HEK293T (cell line): ENCODE data around the gene AGMO.
"Not testable (repeated sequence)": the region's sequence is repeated elsewhere in the genome, so short reads cannot be mapped to it uniquely, and the experiment has no call there.

ENCODE experiments used
- CTCF ChIA-PET: fragments of 350-600 bp; formaldehyde crosslinking; extraction: SDS; loops from one replicate; lab custom pipeline; 2021; ENCODE audit warnings: antibody characterized with exemption, inconsistent platforms; lab: Yijun Ruan, JAX
- POLR2A ChIA-PET: fragments of 350-600 bp; formaldehyde crosslinking; extraction: SDS; loops from one replicate; lab custom pipeline; 2020; ENCODE audit warnings: antibody characterized with exemption, inconsistent platforms; lab: Yijun Ruan, JAX
- DNase-seq: peaks from one replicate; pipeline ENCODE4 v3.0.0; 2012; ENCODE audit warnings: mixed read lengths; ENCODE audit errors: extremely low spot score
- ARNT ChIP-seq: fragments of 450-650 bp; IDR thresholded peaks from 2 replicates; pipeline ENCODE4 v1.6.1; 2017; ENCODE audit warnings: mild to moderate bottlenecking
- BHLHE40 ChIP-seq: fragments of 450-650 bp; IDR thresholded peaks from 2 replicates; pipeline ENCODE4 v1.6.1; 2016; ENCODE audit warnings: mild to moderate bottlenecking, moderate library complexity, borderline replicate concordance
- CTBP1 ChIP-seq: fragments of 450-650 bp; IDR thresholded peaks from 2 replicates; pipeline ENCODE4 v1.6.1; 2016; ENCODE audit warnings: borderline replicate concordance
- ELF4 ChIP-seq: fragments of 450-650 bp; IDR thresholded peaks from 2 replicates; pipeline ENCODE4 v1.6.1; 2017; ENCODE audit warnings: antibody characterized with exemption
- FOXA1 ChIP-seq: fragments of 450-650 bp; IDR thresholded peaks from 2 replicates; pipeline ENCODE4 v1.6.1; 2016; ENCODE audit warnings: mild to moderate bottlenecking
- FOXK2 ChIP-seq: fragments of 450-650 bp; IDR thresholded peaks from 2 replicates; pipeline ENCODE4 v1.6.1; 2016; ENCODE audit warnings: mild to moderate bottlenecking
- FOXM1 ChIP-seq: fragments of 450-650 bp; IDR thresholded peaks from 2 replicates; pipeline ENCODE4 v1.6.1; 2017; ENCODE audit warnings: mild to moderate bottlenecking, borderline replicate concordance
- HDGF ChIP-seq: fragments of 450-650 bp; IDR thresholded peaks from 2 replicates; pipeline ENCODE4 v1.6.1; 2017; ENCODE audit warnings: antibody characterized with exemption, borderline replicate concordance
- L3MBTL2 ChIP-seq: fragments of 450-650 bp; conservative IDR thresholded peaks from 2 replicates; pipeline ENCODE4 v1.6.1; 2016; ENCODE audit warnings: mild to moderate bottlenecking
- LEF1 ChIP-seq: fragments of 450-650 bp; IDR thresholded peaks from 2 replicates; pipeline ENCODE4 v1.6.1; 2017; ENCODE audit warnings: mild to moderate bottlenecking, borderline replicate concordance
- NFRKB ChIP-seq: fragments of 450-650 bp; IDR thresholded peaks from 2 replicates; pipeline ENCODE4 v1.6.1; 2016; ENCODE audit warnings: mild to moderate bottlenecking, moderate library complexity
- SP1 ChIP-seq: fragments of 450-650 bp; IDR thresholded peaks from 2 replicates; pipeline ENCODE4 v1.6.1; 2017
- SUZ12 ChIP-seq: fragments of 450-650 bp; IDR thresholded peaks from 2 replicates; pipeline ENCODE4 v1.6.1; 2016; ENCODE audit warnings: mild to moderate bottlenecking
- TARDBP ChIP-seq: fragments of 450-650 bp; IDR thresholded peaks from 2 replicates; pipeline ENCODE4 v1.6.1; 2016
- ZNF384 ChIP-seq: fragments of 450-650 bp; IDR thresholded peaks from 2 replicates; pipeline ENCODE4 v1.6.1; 2016
- TF ChIP-seq, protein P1 (sequence below): fragments of 450-650 bp; IDR thresholded peaks from 2 replicates; pipeline ENCODE4 v1.6.1; 2016

The AGMO gene

DNA sequence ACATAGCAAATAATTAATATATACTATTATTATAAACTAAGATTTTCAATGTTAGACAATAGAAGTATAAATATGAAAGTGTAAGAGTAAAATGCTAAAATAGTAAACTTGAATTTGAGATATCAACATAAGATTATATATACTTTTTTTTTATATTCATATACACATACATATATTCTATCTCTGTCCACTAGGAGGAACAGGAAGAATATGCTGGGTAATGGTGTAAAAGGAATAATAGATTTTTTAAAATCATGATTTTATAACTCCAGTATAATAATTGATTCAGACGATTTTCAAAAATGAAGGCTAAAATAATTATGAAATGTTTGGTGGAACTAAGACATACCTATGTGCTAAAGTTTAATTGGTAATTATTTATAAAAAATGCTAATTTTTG, 37.7 kb downstream of the AGMO start:
- ChIA-PET POLR2A (no interaction called here), CTCF (no interaction called here)
- TF ChIP-seq CTBP1: no peak
- DNase-seq: no peak

DNA sequence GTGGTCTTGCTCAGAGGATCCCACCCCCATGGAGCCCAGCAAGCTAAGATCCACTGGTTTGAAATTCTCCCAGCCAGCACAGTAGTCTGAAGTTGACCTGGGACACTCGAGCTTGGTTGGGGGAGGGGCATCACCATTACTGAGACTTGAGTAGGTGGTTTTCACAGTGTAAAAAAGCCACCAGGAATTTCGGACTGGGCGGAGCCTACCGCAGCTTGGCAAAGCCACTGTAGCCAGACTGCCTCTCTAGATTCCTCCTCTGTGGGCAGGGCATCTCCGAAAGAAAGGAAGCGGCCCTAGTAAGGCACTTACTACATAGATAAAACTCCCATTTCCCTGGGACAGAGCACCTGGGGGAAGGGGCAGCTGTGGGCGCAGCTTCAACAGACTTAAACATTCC, 44.0 kb downstream of the AGMO start:
- DNase-seq, CTCF ChIA-PET, POLR2A ChIA-PET: not testable (repeated sequence)

DNA sequence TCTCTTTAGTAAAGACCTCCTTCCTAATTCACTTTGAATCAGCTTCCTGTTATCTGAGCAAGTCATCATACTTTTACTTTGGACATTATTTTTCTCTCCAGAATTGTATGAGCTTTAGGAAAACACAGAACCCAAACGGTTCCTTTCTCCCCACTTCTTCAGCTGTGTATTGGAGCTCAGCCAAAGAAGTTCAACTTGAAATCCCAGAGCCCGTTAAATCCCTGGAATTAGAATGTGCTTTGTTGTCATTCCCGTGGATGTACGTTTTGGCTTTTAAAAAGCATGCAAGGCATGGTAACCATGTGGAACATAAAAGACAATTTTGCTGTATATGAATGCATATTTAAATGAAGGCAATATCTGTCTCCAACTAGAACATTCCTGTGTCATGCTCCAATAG, 46.6 kb downstream of the AGMO start:
- POLR2A ChIA-PET: no interaction called here
- CTCF ChIA-PET: no interaction called here
- TF ChIP-seq, protein P1, sequence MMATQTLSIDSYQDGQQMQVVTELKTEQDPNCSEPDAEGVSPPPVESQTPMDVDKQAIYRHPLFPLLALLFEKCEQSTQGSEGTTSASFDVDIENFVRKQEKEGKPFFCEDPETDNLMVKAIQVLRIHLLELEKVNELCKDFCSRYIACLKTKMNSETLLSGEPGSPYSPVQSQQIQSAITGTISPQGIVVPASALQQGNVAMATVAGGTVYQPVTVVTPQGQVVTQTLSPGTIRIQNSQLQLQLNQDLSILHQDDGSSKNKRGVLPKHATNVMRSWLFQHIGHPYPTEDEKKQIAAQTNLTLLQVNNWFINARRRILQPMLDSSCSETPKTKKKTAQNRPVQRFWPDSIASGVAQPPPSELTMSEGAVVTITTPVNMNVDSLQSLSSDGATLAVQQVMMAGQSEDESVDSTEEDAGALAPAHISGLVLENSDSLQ: no peak
- TF ChIP-seq FOXM1: no peak
- DNase-seq: no peak

DNA sequence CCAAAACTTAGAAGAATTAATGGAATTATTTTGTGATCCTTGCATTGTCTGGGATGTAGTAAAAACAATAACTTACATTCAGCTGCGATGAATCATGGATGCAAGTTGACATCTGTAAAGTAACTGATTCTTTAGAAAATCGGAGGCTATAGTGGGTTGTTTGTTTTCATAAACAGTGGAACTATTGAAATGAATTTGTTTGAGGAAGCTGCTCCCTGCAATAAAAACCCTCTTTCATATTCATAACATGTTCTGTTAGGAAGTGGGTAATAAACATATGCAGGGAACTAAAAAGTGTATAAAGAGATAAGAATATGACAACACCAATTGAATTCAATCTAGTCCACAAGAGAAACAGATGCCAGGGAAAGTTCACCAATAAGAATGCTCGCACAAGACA, 53.6 kb downstream of the AGMO start:
- no peak for DNase-seq
- POLR2A ChIA-PET: no interaction called here
- TF ChIP-seq CTBP1 (no peak), SP1 (no peak)
- CTCF ChIA-PET: no interaction called here

DNA sequence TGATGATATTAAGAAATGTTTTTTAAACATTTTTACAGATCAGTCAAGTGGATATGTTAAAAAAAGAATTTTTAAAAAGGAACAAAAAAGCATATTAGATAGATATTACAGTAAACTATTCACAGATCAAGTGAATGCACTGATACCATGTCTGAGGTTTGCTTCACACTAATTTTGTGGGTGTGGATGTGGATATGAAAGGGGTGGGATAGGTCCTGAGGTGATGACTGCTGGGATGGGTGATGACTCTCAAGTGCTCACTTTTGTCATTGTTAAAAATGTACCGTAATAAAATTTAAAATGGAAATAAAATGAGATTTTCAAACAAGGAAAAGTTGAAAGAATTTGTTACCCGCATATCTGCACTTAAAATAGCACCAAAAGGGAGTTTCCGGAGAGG, 54.1 kb downstream of the AGMO start:
- POLR2A ChIA-PET: no interaction called here
- TF ChIP-seq HDGF (no peak), ELF4 (no peak), TARDBP (no peak), FOXK2 (no peak), L3MBTL2 (no peak), LEF1 (no peak), BHLHE40 (no peak), FOXA1 (no peak)
- no peak for DNase-seq
- CTCF ChIA-PET: no interaction called here

DNA sequence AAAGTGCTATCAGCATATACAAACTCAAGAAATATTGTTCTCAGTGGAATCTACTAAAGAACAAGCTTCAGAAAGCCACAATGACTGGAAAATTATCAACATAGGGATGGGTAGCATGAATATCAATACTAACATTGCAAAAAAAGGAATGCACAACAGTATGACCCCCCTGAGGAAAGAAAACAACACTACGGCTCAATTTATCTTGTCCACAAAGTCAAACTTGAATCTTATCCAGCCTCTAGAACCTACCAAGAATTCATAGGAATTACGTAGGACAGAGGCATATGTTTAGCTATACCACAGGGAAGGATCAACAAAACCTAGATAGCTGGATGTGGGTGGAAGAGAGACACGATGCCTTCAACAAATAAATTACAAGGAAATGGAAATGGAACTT, 54.6 kb downstream of the AGMO start:
- TF ChIP-seq NFRKB: no peak
- CTCF ChIA-PET: no interaction called here
- no peak for DNase-seq

DNA sequence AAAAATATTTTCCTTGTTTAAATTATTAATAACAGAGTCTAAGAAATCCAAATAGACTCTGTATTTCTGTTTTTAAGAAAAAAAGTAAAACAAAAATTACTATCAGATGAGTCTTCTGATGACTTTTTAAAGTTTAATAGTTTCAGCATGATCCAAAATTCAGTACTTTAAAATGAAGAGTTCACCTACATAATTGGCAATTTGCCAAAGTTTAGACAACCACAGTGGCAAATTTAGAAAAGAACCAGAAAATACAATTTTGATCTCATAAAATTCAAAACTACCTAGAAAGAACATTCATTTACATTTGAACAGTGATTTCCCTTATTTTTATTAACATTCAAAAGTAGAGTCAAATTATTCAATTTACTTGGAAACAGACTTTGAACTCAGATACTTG, 56.1 kb downstream of the AGMO start:
- ChIA-PET CTCF (no interaction called here), POLR2A (no interaction called here)
- no peak for DNase-seq
- TF ChIP-seq LEF1 (no peak), SP1 (no peak), ELF4 (no peak), BHLHE40 (no peak)

More for the DNA sequence above, 54.6 kb downstream of the AGMO start:
- POLR2A ChIA-PET: no interaction called here

DNA sequence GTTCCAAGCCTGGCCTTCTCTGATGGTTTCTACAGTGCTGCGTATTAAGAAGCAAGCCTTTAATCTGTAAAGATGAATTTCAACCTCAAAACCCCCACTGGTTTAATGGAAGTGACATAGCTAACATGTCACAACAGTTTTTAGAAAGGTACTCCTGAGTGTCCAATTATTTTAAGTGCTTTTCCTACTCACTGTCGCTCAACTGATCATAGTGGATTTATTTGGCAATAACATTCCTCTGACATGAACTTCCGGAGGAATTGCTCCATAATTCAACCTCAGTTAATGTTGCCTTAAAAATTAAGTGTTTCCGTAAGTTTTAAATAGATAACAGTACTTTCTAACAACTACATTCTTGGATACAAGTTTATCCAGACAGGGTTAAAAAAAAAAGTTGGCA, 57.5 kb downstream of the AGMO start:
- DNase-seq: peak; percentile 21
- ChIA-PET CTCF (interaction anchor here (0.6 kb wide), 1 partner anchor 35 kb away, joined by 3 read pairs; no protein-coding TSS in a partner anchor), POLR2A (no interaction called here)
- TF ChIP-seq LEF1 (peak; percentile 92), ZNF384 (peak; percentile 47), TARDBP (peak; percentile 37; the same call in 1 of the 2 replicates), SP1 (no peak), ELF4 (no peak), ARNT (peak; percentile 74), NFRKB (no peak), CTBP1 (peak; percentile 93), FOXM1 (peak; percentile 8; the same call in 1 of the 2 replicates)
- TF ChIP-seq, protein P1: peak; percentile 97

DNA sequence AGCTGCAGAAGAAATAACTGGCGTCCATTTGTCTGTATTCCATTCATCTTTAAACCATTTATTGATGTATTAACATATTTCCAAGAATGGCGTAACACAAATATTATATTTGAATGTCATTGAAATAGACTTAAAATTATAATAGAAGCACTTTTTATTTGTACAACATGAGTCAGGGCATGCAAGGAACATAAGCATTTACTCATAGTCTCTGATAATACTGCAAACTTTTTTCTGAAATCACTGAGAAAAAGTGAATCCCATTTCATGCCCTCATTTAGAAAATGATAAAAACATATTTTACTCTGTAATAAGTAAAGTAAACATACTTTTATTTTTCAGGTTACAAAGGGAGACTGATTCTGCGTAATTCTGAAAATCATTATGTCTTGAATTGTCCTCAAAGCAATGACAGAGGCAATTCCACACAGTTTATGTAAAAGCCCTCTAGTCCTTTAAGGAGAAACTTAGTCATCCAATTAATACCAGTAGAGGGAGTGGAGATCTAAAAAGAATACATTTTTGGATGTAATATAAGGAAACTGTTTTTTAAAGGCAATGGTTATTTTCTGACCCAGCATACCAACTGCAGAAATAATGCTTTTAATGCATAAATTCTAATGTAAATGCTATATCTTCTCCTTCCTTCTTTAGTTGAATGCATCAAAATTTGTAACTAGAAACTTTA, 58.1 kb downstream of the AGMO start:
- CTCF ChIA-PET: interaction anchor here (0.6 kb wide), 1 partner anchor 36 kb away, joined by 3 read pairs; no protein-coding TSS in a partner anchor

More for the DNA sequence above, 58.1 kb downstream of the AGMO start:
- no peak for DNase-seq
- POLR2A ChIA-PET: no interaction called here
- TF ChIP-seq, protein P1: no peak
- TF ChIP-seq LEF1: no peak
- TF ChIP-seq FOXK2: no peak
- TF ChIP-seq HDGF: no peak
- TF ChIP-seq TARDBP: no peak
- TF ChIP-seq ELF4: no peak
- TF ChIP-seq SP1: no peak
- TF ChIP-seq L3MBTL2: no peak
- TF ChIP-seq NFRKB: no peak
- TF ChIP-seq CTBP1: no peak
- TF ChIP-seq FOXM1: no peak
- no peak for TF ChIP-seq FOXA1
- no peak for TF ChIP-seq ARNT
- no peak for TF ChIP-seq SUZ12
- no peak for TF ChIP-seq BHLHE40
- TF ChIP-seq ZNF384: no peak
